ENCODE measurements around the gene ZHX3.

Gene ZHX3

DNA sequence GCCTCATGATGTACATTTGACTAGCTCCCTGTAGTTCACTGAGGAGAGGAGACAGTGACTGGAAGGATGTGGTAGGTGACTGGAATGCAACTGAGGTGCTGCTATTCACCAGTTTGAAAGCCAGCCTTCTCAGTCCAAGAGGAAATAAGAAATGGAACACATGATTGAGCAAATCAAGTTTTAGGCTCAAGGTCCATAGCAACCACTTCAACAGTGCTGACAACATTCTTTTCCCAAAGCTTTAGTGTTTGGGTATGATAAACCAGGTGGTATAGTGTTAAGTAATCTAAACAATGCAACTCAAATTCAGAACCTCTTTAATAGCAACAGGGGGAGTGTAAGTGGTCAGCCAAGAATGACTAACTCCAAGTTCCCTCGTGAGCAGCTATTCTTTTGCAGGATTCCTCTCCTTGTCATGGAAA is 9.2 kb downstream of the ZHX3 start:
- no peak overlapping the region for H3K4me3 ChIP-seq (ENCODE audit: low read depth, low read length)
- CTCF ChIA-PET = interaction anchor here (0.8 to 1.5 kb wide), 7 partner anchors 9 to 135 kb away, joined by 3 to 4 read pairs (median 4); no protein-coding TSS in a partner anchor
- POLR2A ChIA-PET = interaction anchor here (0.6 to 1.2 kb wide), 3 partner anchors 21 to 215 kb away, joined by 3 to 4 read pairs (median 3); no protein-coding TSS in a partner anchor
- TF ChIP-seq, protein P1, sequence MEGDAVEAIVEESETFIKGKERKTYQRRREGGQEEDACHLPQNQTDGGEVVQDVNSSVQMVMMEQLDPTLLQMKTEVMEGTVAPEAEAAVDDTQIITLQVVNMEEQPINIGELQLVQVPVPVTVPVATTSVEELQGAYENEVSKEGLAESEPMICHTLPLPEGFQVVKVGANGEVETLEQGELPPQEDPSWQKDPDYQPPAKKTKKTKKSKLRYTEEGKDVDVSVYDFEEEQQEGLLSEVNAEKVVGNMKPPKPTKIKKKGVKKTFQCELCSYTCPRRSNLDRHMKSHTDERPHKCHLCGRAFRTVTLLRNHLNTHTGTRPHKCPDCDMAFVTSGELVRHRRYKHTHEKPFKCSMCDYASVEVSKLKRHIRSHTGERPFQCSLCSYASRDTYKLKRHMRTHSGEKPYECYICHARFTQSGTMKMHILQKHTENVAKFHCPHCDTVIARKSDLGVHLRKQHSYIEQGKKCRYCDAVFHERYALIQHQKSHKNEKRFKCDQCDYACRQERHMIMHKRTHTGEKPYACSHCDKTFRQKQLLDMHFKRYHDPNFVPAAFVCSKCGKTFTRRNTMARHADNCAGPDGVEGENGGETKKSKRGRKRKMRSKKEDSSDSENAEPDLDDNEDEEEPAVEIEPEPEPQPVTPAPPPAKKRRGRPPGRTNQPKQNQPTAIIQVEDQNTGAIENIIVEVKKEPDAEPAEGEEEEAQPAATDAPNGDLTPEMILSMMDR (IDR thresholded peaks at IDR 0.05; ENCODE audit: insufficient read depth, low read length, missing control alignments) = no peak
- DNase-seq (ENCODE audit: low read depth, low spot score) = no peak

DNA sequence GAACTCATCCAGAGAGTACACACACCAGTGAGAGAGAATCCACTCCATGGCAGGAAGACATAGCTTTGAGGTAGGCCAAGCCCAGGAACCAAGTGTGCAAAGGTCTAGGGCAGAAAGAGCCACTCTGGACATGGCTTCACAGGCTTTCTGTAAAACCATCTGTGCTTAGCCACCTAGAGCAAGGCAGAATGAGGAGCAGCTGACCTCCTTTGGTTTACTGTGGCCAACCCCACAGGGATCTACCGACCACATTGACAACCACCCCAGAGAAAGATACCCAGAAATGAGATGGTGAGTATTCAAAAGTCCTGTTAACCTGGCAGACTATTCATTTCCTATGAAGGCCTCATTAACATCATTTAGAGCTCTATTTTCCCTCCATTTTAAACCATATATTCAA is 10.5 kb downstream of the ZHX3 start:
- DNase-seq (ENCODE audit: low read depth, low spot score) = no peak
- ChIA-PET POLR2A (no interaction called here), CTCF (interaction anchor here (1.1 to 1.7 kb wide), 3 partner anchors 27 to 134 kb away, joined by 3 to 8 read pairs (median 3); no protein-coding TSS in a partner anchor)
- TF ChIP-seq, protein P1 (IDR thresholded peaks at IDR 0.05; ENCODE audit: insufficient read depth, low read length, missing control alignments) = no peak
- no peak overlapping the region for H3K4me3 ChIP-seq (ENCODE audit: low read depth, low read length)

DNA sequence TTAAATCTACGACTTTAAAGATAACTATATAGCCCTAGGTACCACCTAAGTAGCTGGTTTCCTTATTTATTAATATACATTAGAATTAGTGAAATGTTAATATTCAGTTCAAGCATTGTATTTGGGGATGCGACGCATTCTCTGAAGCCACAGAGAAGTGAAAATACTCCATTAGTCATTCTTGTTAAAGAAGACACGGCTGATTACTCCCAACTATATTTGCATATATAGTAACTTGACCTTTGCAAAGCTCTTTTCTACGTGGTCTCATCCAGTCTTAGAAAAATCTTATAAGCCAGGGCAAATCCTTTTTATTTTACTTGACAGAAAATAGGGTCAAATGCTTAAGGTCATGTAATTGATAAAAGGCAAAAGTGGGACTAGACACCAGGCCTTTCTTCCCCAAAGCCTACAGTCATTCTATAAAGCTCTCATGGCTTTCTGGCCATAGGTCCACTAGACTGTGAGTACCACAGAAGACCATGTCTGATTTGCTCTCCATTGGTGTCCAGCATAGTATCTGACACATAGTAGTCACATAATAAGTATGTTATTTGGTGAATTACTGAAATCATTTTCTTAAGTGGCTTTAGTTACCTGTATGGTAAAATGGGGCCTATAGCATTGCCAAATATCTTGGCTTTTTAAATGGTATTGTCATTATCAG is 11.3 kb downstream of the ZHX3 start:
- H3K4me3 ChIP-seq (ENCODE audit: low read depth, low read length) = no peak overlapping the region
- no peak for DNase-seq (ENCODE audit: low read depth, low spot score)
- TF ChIP-seq, protein P1 (IDR thresholded peaks at IDR 0.05; ENCODE audit: insufficient read depth, low read length, missing control alignments) = no peak
- ChIA-PET CTCF (interaction anchor here (1.1 to 1.7 kb wide), 3 partner anchors 26 to 133 kb away, joined by 3 to 8 read pairs (median 3); no protein-coding TSS in a partner anchor), POLR2A (no interaction called here)

DNA sequence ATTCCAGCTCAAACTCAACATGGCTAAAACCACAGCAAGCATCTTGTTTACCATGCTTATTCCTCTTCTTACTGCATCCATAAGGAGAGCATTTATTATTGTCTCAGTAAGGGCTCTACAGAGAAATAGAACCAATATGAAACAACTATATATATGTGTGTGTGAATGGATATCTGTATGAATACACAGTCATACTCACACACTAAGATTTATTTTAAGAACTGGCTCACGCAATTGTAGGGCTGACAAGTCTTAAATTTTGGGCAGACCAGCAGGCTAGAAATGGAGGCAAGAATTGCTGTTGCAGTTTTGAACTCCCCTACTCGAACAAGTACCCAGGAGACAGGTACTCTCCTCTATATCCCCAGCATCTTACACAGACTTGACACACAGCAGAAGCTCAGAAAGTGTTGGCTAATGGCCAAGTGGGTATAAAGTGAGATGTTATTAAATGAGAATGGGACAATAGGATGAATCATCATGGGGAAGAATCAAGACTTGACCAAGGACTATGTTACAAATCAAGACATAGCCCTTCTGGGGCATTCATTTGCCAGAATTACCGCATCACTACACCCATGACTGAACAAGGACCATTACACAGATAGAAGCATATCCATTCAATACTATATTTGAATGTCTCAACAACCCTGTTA is 13.0 kb downstream of the ZHX3 start:
- DNase-seq (ENCODE audit: low read depth, low spot score) = no peak
- no peak overlapping the region for H3K4me3 ChIP-seq (ENCODE audit: low read depth, low read length)
- POLR2A ChIA-PET = interaction anchor here (0.5 kb wide), 1 partner anchor 23 kb away, joined by 3 read pairs; no protein-coding TSS in a partner anchor
- CTCF ChIA-PET = interaction anchor here (1.1 kb wide), 1 partner anchor 20 kb away, joined by 3 read pairs; no protein-coding TSS in a partner anchor
- TF ChIP-seq, protein P1 (IDR thresholded peaks at IDR 0.05; ENCODE audit: insufficient read depth, low read length, missing control alignments) = no peak

DNA sequence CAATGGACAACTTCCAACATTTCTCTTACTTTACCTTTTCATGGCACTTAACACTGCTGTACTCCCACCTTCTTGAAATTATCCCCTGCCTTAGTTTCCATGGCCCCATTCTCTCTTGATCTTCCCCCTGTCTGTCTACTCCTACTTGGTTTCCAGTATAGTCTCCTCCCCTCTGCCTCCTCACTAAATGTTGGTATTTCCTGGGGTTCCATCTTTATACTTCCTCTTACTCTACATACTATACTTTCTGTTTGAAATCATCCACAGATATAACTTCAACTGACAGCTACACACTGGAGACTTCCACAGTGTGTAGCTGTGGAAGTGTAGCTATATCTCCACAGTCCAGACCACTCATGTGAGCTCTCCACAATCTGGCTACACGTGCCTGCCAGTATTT is 13.5 kb downstream of the ZHX3 start:
- DNase-seq (ENCODE audit: low read depth, low spot score) = no peak
- TF ChIP-seq, protein P1 (IDR thresholded peaks at IDR 0.05; ENCODE audit: insufficient read depth, low read length, missing control alignments) = no peak
- CTCF ChIA-PET = interaction anchor here (0.9 to 1.1 kb wide), 2 partner anchors 19 to 80 kb away, joined by 3 read pairs; no protein-coding TSS in a partner anchor
- no peak overlapping the region for H3K4me3 ChIP-seq (ENCODE audit: low read depth, low read length)
- POLR2A ChIA-PET = no interaction called here

DNA sequence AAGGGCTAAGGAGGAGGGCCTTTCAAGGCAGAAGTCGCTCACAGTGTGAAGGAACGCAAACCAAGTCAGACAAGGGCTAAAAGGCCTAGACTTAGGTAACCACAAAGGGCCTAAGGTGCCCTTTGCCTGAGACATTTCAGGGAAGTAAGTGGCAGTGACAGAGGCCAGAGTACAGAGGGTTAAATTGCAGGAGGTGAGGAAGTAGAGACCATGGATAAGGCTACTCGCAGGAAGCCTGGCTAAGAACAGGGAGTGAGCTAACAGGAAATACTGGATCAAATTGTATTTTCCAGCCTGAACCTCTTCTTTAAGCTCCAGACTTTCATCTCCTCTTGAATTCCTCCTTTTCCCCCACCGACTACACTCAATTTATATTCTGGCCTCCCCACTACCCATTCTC is 16.6 kb downstream of the ZHX3 start:
- POLR2A ChIA-PET = no interaction called here
- TF ChIP-seq, protein P1 (IDR thresholded peaks at IDR 0.05; ENCODE audit: insufficient read depth, low read length, missing control alignments) = no peak
- CTCF ChIA-PET = interaction anchor here (1.3 kb wide), 1 partner anchor 9 kb away, joined by 3 read pairs; no protein-coding TSS in a partner anchor
- no peak for DNase-seq (ENCODE audit: low read depth, low spot score)
- H3K4me3 ChIP-seq (ENCODE audit: low read depth, low read length) = no peak overlapping the region

Measured in AG04449 (cell line).